ENCODE results near the gene KCNS1.

The KCNS1 gene

GRCh38 chr20:45090481-45090880, 10.4 kb downstream of the KCNS1 start:
- H3K4me3 ChIP-seq (ENCODE audit: low read length): no peak overlapping the region
- TF ChIP-seq CTCF (conservative IDR thresholded peaks at IDR 0.05; ENCODE audit: low read depth, low read length): no peak
- no peak for DNase-seq (ENCODE audit: low read depth)

GRCh38 chr20:45088247-45088646, 12.7 kb downstream of the KCNS1 start:
- DNase-seq (ENCODE audit: low read depth): no peak
- H3K4me3 ChIP-seq (ENCODE audit: low read length): no peak overlapping the region
- TF ChIP-seq CTCF (conservative IDR thresholded peaks at IDR 0.05; ENCODE audit: low read depth, low read length): no peak

DNA sequence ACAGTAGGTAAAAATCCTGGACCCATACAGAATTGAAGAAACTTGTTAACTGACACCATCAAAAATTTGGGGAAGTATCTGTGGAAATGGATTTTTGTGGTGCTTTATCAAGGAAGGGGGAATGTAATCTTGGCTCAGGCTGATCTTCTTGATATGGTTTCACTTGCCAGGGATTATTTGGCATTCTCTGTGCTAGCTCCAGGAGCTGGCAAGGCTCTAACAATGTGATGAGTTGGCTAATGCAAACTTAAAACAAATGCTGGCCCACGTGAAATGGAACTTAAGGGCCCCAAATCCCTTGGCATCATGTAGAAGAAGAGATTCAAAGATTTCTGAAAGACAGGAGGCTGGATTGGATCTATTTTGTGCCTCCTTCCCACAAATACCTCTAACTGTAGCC, 13.1 kb downstream of the KCNS1 start:
- no peak overlapping the region for H3K4me3 ChIP-seq (ENCODE audit: low read length)
- no peak for TF ChIP-seq CTCF (conservative IDR thresholded peaks at IDR 0.05; ENCODE audit: low read depth, low read length)
- no peak for DNase-seq (ENCODE audit: low read depth)

DNA sequence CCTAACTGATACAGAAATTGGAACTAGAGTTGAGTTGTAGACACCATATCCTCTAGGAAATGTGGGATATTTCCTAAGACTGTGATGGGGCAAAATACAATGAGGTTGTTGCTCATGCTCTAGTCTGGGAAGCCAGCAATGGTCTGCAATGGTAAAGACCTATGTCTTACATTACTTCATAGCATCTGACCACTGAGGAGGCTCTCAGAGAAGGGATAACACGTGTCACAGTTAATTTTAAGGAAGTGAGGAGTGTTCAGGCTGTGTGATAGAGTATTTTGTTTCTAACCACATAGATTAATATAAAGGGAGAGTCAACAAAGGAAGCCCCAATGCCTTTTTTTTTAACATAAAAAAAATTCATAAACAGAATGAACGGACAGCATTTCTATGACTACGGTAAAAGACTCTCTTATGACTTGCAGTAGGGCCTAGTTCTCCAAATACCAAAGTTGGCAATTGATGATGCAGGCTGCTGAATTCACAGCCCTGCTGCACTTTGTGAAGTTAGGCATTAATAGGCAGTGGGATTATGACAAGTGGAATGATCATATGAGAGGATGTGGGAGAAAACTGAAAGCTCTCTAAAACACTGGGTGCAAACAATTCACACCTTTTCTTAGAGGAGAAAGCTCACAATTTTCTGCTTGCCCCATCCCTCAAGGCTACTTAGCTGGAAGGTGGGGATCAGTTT, 13.7 kb downstream of the KCNS1 start:
- H3K4me3 ChIP-seq (ENCODE audit: low read length): no peak overlapping the region
- TF ChIP-seq CTCF (conservative IDR thresholded peaks at IDR 0.05; ENCODE audit: low read depth, low read length): no peak
- no peak for DNase-seq (ENCODE audit: low read depth)

GRCh38 chr20:45085867-45086266, 15.1 kb downstream of the KCNS1 start:
- H3K4me3 ChIP-seq (ENCODE audit: low read length): no peak overlapping the region
- TF ChIP-seq CTCF (conservative IDR thresholded peaks at IDR 0.05; ENCODE audit: low read depth, low read length): no peak
- DNase-seq (ENCODE audit: low read depth): no peak

- no peak for TF ChIP-seq CTCF (conservative IDR thresholded peaks at IDR 0.05; ENCODE audit: low read depth, low read length)
- no peak overlapping the region for H3K4me3 ChIP-seq (ENCODE audit: low read length)
- no peak for DNase-seq (ENCODE audit: low read depth)
Measured at GRCh38 chr20:45085289-45085688, 15.6 kb downstream of the KCNS1 start.

GRCh38 chr20:45083127-45083526, 17.8 kb downstream of the KCNS1 start:
- DNase-seq (ENCODE audit: low read depth): no peak
- no peak overlapping the region for H3K4me3 ChIP-seq (ENCODE audit: low read length)
- no peak for TF ChIP-seq CTCF (conservative IDR thresholded peaks at IDR 0.05; ENCODE audit: low read depth, low read length)

All from retinal pigment epithelial cell (primary cell).